ENCODE data around the gene THAP6. TPM values are rescaled to one million over a fixed set of nuclear protein-coding genes. Genes with fewer than 3 reads are reported as not detected.
A peak's percentile ranks its signal among the peaks of the same experiment; 100 is the strongest.

THAP6 gene
- total and polyA plus RNA-seq, 2 of the 8 experiments (the other 6 are each of a cell fraction or from before 2014, with no cell fraction given): 3.3 to 9.7 TPM

DNA sequence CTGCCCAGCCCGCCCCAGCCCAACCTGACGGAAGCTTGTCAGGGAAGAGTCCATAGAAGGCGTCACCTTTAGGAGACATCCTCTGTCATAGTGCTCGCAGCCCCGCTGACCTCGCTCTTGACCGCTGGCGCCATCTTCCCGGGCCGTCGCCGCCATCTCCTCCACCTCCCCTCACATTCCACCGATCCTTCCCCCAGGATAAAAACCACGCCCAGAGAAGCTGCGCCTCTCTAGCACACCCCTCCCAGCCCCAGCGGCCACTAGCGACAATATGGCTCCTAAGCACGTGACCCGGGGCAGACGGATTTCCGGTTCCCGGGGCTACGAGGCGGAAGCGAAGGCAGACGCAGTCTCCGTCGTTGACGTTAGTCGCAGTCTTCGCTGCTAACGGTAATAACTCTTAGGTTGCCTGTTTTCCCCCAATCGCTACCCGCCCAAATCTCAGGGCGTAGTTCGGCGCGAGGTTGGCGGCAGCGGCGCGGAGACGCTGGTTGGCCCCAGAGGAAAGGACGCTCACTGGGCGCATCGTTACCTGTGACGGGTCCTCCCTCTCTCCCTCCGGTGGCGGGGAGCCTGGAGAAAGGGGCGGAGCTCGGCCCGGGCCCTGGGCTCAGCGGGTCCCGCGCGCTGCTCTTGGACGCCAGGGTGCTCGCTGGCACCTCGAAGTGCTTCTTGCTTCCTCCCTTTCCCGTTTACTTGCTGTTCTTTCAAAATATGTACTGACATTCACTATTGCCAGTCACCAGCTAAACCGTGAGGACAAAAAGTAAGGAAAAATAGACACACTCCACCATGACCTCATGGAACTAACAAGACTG lies at the start of gene THAP6, which contains the start of gene RCHY1 (continued):
- TF ChIP-seq CHD7 (IDR thresholded peaks at IDR 0.05; ENCODE audit: insufficient replicate concordance, low read length): no peak
- TF ChIP-seq TEAD4 (IDR thresholded peaks at IDR 0.05; ENCODE audit: low read depth, low read length): peak; percentile 95
- TF ChIP-seq MAFK (IDR thresholded peaks at IDR 0.05; ENCODE audit: low read depth, low read length): no peak
- no peak for TF ChIP-seq RAD21 (IDR thresholded peaks at IDR 0.05 in 1 of 2, conservative IDR thresholded peaks at IDR 0.05 in 1 of 2; ENCODE audit: low read depth in 2 of 2, low read length in 2 of 2)
- TF ChIP-seq NRF1 (IDR thresholded peaks at IDR 0.05; ENCODE audit: low read depth, low read length): no peak; the same call in 1 of the 2 replicates
- TF ChIP-seq KDM4A (IDR thresholded peaks at IDR 0.05; ENCODE audit: low read depth, low read length, severe bottlenecking): peak; percentile 79
- no peak for TF ChIP-seq HDAC6 (IDR thresholded peaks at IDR 0.05; ENCODE audit: low read depth, low read length)
- TF ChIP-seq CTBP2 (IDR thresholded peaks at IDR 0.05; ENCODE audit: borderline replicate concordance, insufficient read depth, insufficient read length, low read length): no peak
